Activated naive CD4-positive, alpha-beta T cell treated with Interleukin-2 at 50 U/mL for 16 hours (primary cell): Measurements from ENCODE around the gene TSPO.
"Not testable (repeated sequence)": the region's sequence is repeated elsewhere in the genome, so short reads cannot be mapped to it uniquely, and the experiment has no call there.

Experiments
- DNase-seq: peaks from one replicate; pipeline ENCODE4 v3.0.0-alpha.2; 2020

TSPO gene

DNA sequence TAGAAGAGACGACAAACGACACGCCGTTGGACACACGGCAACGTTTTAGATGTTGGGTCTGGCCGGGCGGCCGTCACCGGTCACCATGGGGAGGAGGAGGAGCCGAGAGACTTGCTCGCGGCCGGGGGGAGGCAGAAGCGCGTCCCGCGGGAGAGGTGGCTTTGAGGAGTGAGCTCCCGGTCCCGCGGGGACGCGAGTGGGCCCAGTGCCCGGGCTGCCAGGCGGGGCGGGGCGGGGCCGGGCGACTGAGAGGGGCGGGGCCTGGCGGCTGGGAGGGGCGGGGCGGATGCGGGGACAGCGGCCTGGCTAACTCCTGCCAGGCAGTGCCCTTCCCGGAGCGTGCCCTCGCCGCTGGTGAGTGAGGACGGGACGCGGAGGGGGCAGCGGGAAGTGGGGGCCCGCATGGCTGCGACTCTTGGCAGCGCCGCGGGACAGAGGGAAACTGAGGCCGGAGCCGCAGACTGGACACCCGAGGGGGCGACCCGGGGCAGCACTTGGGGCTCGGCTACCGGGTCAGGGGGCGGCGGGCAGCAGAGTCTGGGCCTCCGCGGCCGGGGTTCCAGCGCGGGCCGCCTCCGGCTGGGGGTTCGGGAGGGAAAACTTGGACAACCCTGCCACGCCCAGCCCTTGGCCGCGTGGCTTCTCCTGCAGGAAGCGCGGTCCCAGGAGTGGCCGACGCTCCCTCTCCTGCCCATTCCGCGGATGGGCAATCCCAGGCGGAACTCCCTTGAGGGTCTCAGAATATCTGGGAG is at the start of gene TSPO:
TSS of gene TSPO (plus strand) at position 309 of the 752 bp plus-strand sequence. CDS start 7,680 bp downstream, outside the sequence.
- DNase-seq: peak; percentile 64

DNA sequence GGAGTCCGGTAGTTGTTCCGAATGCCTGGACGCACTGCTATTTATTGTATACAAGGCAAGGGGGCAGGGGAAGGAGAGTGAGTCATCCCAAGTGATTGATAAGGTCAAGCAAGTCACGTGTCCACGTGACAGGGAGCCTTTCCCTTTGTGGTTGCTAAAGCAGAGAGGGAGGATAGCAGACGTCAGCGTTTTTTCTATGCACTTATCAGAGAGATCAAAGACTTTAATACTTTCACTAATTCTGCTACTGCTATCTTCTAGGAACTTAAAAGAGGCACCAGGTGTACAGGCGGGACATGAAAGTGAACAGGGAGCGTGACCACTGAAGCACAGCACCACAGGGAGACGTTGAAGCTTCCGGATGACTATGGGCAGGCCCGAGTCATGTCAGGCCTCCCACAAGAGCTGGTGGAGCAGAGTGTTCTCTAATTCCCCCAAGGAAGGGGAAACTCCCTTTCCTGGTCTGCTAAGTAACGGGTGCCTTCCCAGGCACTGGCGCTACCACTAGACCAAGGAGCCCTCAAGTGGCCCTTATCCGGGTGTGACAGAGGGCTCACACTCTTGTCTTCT is 47.2 kb upstream of the TSPO start:
- DNase-seq: peak; percentile 25

DNA sequence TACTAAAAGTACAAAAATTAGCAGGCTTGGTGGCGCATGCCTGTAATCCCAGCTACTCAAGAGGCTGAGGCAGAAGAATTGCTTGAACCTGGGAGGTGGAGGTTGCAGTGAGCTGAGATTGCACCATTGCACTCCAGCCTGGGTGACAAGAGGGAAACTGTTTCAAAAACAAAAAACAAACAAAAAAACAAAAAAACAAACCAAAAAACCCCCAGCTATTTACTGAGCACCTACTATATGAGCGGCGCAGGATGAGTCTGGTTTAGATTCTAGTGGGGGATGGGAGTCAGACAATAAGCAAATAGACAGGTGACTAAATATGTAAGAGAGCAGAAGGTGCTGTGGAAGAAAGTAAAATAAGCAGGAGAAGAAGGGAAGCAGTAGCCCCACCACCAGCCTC is 46.4 kb upstream of the TSPO start:
- not testable (repeated sequence) for DNase-seq

DNA sequence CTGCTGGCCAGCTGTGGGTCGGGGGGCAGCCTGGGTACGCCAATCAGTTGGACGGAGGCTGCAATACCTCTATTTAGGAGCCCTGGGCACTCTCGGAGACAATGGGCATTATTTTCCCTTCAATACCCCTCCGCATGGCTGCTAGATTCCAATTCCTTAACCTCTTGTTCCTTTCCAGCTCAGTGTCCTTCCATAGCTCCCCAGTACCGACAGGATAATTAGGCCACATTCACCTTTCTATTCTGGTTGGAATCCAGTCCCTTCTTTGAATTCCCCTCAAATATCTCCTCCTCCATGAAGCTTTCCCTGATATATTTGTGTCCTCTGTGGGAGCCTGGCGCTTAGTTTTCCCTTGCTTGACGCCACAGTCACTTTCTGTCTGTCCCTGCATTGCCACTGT is 45.1 kb upstream of the TSPO start:
- no peak for DNase-seq

DNA sequence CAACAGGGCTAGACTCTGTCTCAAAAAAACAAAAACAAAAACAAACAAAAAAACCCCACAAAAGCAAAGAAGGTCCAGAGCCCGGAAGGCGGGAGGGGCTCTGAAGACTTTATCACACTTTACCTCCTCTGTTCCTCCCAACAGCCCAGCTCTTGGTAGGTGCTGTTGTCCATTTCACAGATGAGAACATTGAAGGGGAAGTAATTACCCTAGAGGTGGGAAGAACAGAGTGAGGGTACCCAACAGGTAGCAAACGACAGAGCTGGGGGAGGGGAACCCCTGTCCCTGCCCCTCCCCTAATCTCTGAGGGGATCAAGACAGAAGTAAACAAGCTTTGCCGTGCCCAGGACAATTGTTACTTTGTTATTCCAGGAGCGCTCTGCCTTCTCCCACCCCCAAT is 41.8 kb upstream of the TSPO start:
- DNase-seq: no peak

DNA sequence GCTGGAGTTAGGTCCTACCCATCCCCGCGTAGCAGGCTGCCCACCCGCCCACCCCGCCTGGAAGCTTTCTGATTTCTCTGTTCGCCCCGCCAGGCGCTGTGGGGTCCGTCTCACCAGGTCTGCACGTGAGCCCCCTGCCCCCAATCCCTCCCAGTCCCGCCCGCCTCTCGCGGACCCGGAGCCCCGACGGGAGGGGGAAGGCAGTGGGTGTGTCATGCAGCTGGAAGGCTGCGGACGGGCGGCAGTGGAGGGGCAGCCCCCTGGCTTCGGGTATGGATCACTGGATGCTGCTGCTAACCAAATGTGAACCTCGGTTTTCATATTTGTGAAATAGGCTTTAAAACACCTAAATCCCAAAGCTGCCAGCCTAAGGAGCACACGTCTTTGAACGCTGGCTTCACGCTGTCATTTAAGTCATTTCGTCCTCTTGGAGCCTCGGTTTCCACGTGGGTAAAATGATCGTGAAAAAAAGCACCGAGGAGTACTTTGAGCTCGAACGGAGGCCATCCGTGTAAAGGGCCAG is 41.4 kb upstream of the TSPO start:
- no peak for DNase-seq

DNA sequence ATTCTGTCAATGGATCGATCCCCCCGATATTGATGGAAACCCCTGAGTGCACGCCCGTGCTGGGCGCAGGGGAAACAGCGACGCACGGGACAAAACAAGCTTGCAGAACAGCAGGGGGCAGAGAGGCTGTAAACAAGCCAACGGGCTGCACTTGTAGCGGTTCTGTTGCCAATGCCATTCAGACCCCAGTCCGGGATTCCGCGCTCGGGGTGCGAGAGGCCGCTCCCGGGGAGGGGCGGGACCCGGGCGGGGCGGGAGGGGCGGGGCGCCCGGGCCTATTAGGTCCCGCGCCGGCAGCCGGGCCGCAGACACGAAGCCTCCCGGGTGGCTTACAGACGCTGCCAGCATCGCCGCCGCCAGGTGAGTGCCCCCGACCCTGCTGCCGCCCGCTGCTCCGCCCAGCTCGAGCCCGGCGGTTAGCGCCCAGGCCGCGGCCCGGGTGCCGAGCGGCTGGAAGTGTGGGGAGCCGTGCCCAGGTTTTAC is 40.9 kb upstream of the TSPO start, which contains the start of gene BIK:
TSS of gene BIK (plus strand) at position 307 of the 483 bp plus-strand sequence. CDS start 13,273 bp downstream, outside the sequence.
- DNase-seq: peak; percentile 49

DNA sequence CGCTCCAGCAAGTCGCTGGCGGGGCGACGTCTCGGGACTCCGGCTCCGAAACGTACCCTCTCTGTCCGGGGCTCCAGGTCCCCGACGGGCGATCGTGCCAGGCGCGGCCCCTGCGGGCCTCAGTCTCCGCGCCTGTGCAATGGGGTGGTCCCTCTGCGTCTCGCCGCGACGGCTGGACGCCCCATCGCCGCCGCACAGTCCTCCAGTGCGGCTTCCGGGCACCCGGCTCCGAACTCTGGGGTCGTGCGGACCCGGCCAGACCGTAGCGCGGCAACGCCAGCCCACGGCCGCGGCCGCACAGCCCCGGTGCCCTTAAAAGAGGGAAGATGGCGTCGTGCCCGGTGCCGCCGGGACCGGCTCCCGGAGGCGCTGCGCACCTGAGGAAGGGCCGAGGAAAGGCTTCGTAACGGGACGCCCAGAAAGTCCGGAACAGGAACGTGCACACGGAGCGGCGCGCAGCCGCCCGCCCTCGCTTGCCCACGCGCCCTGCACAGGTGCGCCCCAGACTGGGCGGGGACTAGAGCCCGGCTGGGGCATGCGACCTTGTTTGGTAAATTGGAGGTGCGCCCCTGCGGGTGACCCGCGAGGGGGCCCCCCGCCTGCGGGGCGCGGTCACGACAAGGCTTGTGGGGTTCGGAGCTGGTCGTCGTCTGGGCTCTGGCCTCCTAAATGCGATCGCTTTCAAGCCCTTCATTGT is 40.3 kb upstream of the TSPO start:
- DNase-seq: peak; percentile 50

DNA sequence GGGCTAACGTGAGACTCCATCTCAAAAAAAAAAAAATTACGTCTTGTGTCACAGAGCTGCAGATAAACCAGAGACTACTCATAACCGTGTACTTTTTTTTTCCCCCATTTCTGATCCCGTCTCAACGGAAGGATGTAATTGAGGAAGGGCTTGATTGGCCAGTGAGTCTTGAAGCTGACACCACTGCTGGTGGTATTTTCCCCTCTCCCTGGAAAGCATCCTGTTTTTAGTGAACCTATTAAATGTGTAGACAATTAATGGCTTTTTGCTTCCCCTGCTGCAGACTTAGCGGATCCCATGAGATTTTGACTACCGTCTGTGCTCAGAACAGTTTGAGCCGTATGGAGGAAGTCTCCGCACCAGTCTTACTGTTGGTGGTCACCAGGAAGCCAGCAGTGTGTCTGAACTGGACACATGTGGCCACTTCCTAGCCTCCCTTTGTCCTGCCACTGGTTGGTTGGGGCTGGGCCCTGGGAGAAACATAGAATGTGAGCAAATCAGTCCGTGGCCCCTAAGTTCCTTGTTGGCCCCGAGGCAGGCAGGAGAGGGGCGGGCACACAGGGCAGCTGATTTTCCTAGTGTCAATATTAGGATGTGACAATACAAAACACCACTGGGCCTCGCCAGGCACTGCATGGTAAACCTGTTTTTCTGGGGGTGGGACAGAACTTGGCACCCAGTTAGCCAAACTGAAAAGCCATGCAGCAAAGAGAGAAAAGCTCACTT is 37.7 kb upstream of the TSPO start:
- no peak for DNase-seq

DNA sequence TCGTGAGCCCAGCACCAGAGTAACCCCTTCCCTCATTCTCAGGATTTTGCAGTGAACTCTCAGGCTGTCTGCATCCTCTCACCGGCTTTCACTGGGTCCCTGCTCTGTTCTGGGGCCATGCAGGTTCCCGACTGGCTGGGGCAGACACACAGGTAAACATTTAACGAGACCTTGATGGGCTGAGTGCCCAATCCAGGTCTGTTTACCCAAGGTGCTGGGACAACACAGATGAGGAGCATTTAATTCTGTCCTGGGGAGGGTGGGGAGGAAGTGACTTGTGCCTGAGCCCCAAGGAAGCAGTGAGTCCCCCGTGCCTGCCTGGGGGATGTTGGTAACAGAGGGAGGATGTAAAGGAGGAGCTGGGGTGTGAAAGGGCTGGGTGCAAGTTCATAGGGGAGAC is 36.4 kb upstream of the TSPO start:
- DNase-seq: no peak

DNA sequence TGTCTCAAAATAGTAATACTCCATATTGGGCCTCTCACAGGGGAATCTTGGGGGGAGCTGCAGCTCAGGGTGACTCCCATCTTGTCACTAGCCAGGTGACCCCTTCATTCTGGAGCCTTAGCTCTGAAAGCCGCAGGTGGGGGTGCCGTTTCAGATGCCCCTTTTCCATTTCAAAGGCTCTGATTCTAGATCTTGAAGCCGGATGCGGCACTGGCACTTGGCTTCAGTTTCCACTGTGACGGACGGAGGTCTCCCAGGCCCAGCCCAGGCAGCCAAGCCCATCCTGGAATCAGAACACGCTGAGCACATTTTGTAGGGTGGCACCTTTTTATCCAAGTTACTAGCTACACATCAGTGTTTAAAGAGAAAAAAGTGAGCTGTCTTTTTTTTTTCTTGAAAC is 34.4 kb upstream of the TSPO start:
- no peak for DNase-seq

DNA sequence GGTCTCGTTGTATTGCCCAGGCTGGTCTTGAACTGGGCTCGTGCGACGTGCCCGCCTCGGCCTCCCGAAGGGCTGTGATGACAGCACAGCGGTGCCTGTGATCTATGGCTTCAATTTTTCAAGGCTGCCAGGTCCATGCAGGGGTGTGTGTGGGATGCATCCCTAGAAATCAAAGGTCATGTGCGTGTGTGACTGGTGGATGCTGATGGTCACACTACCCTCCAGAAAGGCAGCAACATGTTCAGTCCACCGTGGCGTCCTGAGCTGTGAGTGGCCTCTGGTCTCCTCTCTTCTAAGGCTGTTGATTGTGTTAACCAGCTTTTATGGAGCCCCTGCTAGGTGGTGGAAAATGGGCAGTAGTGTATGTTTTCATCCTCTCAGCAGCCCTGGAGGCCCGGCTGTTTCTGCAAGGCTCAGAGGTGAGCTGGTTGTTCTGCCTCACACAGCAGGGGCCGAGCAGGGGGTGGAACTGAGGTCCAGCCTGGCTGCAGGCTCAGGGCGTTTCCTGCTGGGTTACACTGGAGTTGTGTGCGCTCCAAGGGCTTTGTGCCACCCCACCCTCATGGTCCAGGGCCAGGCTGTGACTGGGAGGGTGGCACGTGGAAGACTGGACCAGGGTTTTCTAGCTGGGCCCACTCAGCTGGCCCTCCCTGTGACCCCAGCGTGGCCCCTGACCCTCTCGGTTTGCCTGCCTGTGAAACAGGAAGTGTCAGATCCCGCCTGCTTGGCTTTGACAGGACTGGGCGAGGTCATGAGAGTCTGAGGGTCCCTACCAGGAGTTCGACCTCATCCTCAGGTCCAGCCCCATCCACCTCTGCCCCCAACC is 33.1 kb upstream of the TSPO start:
- no peak for DNase-seq

DNA sequence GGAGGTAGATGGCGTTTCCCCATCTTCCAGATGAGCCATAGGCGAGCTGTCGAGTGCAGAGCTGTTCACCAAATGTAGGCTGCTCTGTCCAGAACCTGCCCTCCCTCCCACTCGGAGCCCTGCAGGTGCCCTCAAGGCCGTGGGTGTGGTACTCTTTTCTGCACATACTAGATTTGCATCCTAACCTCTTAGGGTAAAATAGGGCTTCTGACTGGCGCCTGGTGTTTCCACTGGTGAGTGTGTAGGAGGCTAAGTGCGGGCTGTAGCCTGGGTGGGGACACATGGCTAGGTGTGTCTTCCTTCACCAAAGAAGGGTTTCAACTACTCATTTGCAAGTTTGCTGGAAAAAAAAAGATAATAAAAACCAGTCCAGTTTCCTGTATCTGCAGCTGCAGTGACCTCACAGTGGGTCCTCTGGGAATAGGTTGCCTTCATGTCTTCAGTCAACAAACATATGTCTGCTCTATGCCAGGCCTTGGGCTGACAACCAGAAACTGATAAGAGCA is 32.4 kb upstream of the TSPO start:
- DNase-seq: no peak

DNA sequence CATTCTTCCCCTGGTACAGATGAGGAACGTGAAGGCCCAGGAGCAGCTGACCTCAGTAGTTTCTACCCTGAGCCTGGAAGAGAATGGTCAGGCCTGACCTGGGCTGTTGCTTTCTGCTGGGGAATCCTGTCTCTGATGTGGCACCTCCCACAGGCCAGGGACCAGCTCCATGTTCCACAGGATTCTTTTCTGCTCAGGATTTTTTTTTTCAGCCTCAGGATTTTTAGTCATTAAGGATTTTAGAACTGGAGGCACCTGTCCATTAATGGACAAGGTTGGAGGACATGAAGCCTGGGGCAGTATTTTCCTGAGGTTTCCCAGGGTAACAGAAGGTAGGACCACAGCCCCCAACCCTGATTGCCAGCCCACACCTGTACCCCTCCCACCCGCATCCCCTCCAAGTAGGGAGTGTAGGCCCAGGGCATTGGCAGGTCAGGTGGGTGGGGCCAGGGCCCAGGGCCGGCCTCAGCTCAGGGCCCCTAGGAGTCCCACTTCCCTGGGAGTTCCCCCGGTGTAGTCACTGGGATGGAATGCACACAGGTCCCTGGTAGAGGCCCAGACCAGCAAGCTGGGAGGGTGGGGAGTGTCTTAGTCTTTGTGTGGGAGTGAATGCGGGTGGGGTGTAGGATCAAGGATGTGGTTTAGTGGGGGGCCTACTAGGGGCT is 24.7 kb upstream of the TSPO start:
- no peak for DNase-seq

DNA sequence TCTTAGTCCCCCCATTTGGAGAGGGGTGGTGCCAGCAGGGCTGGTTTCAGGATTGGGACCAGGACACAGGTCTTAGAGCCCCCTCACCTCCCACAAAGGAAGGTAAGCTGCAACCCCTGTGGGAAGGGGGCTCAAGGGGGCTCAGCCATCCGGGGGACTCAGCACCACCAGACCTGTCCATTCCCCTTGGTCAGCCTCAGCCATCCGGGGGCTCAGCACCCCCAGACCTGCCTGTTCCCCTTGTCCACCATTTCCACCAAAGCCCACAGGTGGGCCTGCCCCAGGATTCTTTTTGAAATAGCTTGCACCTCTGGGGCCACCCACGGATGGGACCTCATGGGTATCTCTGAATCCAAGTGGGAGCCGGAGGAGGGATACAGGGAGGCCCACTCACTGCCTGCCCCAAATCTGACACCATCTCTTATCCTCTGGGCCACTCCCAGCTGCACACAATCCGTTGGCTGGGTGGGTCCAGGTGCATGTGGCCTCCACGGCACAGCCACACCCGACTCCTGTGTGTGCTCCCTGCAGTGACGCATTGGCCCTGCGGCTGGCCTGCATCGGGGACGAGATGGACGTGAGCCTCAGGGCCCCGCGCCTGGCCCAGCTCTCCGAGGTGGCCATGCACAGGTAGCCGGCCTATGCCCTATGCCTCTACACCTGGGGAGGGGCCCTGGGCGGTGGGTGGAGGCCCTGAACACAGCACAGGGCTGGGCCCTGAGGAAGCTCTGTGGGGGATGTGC is 24.0 kb upstream of the TSPO start:
- DNase-seq: no peak

DNA sequence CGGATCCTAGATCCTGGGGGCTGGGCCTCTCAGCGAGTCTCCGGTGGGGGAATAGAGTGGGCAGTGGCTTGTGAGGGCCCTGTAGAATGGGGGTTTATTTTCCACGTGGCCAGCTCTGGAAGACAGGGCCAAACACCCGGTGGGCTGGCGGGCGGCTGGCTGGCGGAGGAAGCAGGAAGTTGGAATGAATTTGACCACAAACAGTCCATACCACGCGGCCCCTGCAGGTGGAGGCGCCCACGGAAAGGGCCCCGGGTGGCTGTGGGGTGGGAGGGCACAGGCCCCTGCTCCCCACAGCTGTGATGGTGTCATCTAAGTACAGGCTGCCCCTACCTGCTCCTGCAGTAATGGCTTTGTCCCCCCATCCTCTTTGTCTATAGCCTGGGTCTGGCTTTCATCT is 23.2 kb upstream of the TSPO start:
- DNase-seq: no peak

DNA sequence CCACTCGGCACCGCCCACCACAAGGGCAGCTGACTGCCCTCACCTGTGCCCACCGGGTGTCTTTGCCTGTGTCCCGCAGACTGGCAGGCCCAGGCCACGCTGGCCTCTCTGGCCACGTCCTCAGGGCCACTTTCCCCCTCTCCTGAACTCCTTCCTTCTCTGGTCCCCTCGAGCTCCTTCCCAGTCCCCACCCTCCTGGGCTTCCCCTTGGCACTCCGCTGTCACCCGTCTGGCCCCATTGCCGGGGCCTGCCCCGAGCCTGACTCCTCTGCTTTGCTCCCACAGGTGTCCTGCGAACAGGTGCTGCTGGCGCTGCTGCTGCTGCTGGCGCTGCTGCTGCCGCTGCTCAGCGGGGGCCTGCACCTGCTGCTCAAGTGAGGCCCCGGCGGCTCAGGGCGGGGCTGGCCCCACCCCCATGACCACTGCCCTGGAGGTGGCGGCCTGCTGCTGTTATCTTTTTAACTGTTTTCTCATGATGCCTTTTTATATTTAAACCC is 22.4 kb upstream of the TSPO start:
- no peak for DNase-seq

DNA sequence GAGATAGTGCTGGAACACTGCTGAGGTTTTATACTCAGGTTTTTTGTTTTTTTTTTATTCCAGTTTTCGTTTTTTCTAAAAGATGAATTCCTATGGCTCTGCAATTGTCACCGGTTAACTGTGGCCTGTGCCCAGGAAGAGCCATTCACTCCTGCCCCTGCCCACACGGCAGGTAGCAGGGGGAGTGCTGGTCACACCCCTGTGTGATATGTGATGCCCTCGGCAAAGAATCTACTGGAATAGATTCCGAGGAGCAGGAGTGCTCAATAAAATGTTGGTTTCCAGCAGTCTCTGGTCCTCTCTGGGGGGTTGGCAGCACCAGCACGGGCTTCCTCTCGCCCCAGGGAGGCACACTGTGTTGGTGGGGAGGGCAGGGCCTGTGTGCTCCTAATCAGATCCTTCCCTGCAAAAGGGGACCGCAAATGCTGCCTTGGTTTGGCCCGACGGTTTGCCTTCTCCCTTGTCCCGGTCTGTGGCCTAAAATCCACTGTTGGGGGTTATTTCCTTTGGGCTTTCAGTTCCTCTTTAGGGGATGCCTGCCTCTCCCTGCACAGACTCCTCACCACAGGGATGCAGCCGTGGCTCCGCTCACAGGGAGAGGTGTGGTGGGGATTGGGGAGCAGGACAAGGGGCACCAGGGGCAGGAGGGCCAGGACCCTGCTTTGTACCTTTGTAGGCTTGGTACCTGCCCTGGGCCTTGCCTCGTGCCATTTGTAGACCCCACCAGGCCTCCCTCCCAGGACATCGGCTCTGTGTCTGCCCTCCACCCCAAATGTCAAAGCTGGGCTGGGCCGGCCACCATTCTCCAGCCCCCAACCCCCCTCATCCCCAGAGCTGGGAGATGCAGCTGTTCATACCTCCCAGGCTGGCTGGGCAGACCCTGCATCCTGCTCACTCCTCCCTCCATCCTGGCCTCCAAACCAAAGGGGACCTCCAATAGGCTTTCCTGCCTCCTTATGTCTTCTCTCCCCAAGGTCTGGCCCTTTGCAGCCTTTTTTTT is 21.6 kb upstream of the TSPO start:
- DNase-seq: no peak
